Ishikawa (cell line): ENCODE data around the gene SIDT2.

ENCODE experiments used
- CEBPB ChIP-seq: IDR thresholded peaks from 2 replicates; pipeline ENCODE4 v1.6.1; 2012
- CREB1 ChIP-seq: IDR thresholded peaks from 2 replicates; pipeline ENCODE4 v1.6.1; 2012; ENCODE audit warnings: low read depth
- EGR1 ChIP-seq: IDR thresholded peaks from 2 replicates; pipeline ENCODE4 v1.6.1; 2012
- EP300 ChIP-seq: IDR thresholded peaks from 2 replicates; pipeline ENCODE4 v1.6.1; 2012; ENCODE audit warnings: borderline replicate concordance
- FOXM1 ChIP-seq: IDR thresholded peaks from 2 replicates; pipeline ENCODE4 v1.6.1; 2012; ENCODE audit warnings: low read depth, borderline replicate concordance
- NFIC ChIP-seq: IDR thresholded peaks from 2 replicates; pipeline ENCODE4 v1.6.1; 2012
- RAD21 ChIP-seq: IDR thresholded peaks from 2 replicates; pipeline ENCODE4 v1.6.1; 2012; ENCODE audit warnings: low read depth
- TAF1 ChIP-seq: IDR thresholded peaks from 2 replicates; pipeline ENCODE4 v1.6.1; 2012; ENCODE audit warnings: low read depth, mild to moderate bottlenecking
- TCF12 ChIP-seq: IDR thresholded peaks from 2 replicates; pipeline ENCODE4 v1.6.1; 2012; ENCODE audit warnings: low read depth
- TEAD4 ChIP-seq: IDR thresholded peaks from 2 replicates; pipeline ENCODE4 v1.6.1; 2012
- YY1 ChIP-seq: IDR thresholded peaks from 2 replicates; pipeline ENCODE4 v1.6.1; 2012; ENCODE audit warnings: low read depth
- ZBTB7A ChIP-seq: IDR thresholded peaks from 2 replicates; pipeline ENCODE4 v1.6.1; 2012; ENCODE audit warnings: low read depth
- TF ChIP-seq, protein P1 (sequence below): IDR thresholded peaks from 2 replicates; pipeline ENCODE4 v1.6.1; 2012
- TF ChIP-seq, protein P2 (sequence below): IDR thresholded peaks from 2 replicates; pipeline ENCODE4 v1.6.1; 2012; ENCODE audit warnings: low read depth, mild to moderate bottlenecking
- TF ChIP-seq, protein P3 (sequence below): IDR thresholded peaks from 2 replicates; pipeline ENCODE4 v1.6.1; 2012

SIDT2 gene

DNA sequence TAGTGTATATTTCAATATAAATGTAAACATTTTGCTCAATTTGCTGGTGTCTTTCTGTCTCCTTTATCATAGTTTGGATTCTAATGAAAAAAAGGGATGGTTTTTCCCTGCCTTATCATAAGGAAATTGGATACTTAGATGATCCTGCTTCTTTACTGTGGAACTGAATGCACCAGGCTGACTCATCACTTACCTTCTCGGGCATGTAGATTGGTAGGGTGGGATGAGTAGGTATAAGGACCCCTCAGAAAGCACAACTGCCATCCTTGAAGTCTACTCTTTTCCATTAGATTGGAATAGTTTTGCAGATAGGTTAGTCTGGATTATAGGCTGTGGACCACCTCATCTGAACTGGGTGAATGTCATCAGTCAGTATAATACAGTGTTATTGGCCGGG lies 7.5 kb upstream of the SIDT2 start:
- TF ChIP-seq RAD21 (no peak), YY1 (no peak), TAF1 (no peak), TCF12 (no peak), CEBPB (no peak), FOXM1 (no peak), CREB1 (no peak), EGR1 (no peak), EP300 (no peak), NFIC (no peak), TEAD4 (no peak), ZBTB7A (no peak)
- TF ChIP-seq, protein P1, sequence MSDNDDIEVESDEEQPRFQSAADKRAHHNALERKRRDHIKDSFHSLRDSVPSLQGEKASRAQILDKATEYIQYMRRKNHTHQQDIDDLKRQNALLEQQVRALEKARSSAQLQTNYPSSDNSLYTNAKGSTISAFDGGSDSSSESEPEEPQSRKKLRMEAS: no peak
- TF ChIP-seq, protein P2, sequence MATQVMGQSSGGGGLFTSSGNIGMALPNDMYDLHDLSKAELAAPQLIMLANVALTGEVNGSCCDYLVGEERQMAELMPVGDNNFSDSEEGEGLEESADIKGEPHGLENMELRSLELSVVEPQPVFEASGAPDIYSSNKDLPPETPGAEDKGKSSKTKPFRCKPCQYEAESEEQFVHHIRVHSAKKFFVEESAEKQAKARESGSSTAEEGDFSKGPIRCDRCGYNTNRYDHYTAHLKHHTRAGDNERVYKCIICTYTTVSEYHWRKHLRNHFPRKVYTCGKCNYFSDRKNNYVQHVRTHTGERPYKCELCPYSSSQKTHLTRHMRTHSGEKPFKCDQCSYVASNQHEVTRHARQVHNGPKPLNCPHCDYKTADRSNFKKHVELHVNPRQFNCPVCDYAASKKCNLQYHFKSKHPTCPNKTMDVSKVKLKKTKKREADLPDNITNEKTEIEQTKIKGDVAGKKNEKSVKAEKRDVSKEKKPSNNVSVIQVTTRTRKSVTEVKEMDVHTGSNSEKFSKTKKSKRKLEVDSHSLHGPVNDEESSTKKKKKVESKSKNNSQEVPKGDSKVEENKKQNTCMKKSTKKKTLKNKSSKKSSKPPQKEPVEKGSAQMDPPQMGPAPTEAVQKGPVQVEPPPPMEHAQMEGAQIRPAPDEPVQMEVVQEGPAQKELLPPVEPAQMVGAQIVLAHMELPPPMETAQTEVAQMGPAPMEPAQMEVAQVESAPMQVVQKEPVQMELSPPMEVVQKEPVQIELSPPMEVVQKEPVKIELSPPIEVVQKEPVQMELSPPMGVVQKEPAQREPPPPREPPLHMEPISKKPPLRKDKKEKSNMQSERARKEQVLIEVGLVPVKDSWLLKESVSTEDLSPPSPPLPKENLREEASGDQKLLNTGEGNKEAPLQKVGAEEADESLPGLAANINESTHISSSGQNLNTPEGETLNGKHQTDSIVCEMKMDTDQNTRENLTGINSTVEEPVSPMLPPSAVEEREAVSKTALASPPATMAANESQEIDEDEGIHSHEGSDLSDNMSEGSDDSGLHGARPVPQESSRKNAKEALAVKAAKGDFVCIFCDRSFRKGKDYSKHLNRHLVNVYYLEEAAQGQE: no peak
- TF ChIP-seq, protein P3, sequence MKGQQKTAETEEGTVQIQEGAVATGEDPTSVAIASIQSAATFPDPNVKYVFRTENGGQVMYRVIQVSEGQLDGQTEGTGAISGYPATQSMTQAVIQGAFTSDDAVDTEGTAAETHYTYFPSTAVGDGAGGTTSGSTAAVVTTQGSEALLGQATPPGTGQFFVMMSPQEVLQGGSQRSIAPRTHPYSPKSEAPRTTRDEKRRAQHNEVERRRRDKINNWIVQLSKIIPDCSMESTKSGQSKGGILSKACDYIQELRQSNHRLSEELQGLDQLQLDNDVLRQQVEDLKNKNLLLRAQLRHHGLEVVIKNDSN: no peak

DNA sequence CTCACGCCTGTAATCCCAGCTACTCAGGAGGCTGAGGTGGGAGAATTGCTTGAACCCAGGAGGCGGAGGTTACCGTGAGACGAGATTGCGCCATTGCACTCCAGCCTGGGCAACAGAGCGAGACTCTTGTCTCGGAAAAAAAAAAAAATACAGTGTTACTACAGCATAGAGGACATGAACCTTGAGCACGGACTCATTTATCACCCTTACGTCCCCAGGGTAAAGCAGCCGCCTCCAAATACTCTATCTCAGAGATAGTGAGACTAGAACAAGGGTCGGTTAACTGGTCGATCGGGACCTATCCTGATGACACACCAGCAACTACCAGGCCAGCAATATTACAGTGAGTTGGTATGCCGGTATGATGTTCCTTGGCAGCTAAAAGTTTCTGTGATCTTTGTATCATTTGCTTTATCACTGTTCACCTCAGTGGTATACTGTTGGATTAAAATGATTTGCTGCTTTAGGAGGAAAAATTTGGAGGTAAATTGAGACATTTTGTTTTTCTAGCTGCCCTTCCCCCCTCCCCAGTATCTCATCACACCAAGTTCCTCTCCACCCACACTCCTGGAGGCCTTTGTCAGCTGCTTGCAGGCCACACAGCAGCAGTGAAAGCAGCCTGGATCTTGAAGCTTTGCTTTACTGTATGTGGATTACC lies 7.0 kb upstream of the SIDT2 start:
- TF ChIP-seq, protein P2: no peak
- TF ChIP-seq EP300: no peak
- TF ChIP-seq CEBPB: no peak
- TF ChIP-seq YY1: no peak

DNA sequence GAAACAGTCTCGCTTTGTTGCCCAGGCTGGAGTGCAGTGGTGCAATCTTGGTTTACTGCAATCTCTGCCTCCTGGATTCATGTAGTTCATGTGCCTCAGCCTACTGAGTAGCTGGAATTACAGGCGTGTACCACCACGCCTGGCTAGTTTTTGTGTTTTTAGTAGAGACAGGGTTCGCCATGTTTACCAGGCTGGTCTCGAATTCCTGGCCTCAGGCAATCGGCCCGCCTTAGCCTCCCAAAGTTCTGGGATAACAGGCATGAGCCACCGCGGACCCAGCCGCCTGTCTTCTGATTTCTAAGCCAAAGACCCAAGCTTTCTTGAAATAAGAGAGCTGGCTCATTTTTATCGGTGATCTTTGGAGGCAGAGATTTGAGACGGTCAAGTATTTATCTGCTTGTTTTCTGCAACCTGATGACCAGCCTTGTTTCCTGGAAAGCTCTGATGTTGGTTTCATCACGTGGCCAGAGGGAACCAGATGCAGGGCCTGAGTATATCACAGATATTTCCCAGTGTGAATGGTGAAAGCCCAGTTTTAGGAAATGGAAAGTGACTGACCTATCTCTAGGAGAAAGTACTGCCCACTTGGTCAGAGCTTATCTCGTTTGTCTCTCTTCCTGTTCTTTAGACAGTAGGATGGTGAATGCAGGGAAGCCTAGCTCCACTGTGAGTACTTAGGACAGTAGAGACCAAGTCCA lies 5.7 kb upstream of the SIDT2 start:
- TF ChIP-seq, protein P3: no peak
- TF ChIP-seq CREB1: no peak
- TF ChIP-seq EGR1: no peak
- no peak for TF ChIP-seq EP300
- no peak for TF ChIP-seq TCF12
- no peak for TF ChIP-seq TEAD4
- no peak for TF ChIP-seq YY1
- TF ChIP-seq ZBTB7A: no peak
- no peak for TF ChIP-seq RAD21
- TF ChIP-seq CEBPB: no peak
- TF ChIP-seq, protein P2: no peak
- no peak for TF ChIP-seq FOXM1
- no peak for TF ChIP-seq NFIC

DNA sequence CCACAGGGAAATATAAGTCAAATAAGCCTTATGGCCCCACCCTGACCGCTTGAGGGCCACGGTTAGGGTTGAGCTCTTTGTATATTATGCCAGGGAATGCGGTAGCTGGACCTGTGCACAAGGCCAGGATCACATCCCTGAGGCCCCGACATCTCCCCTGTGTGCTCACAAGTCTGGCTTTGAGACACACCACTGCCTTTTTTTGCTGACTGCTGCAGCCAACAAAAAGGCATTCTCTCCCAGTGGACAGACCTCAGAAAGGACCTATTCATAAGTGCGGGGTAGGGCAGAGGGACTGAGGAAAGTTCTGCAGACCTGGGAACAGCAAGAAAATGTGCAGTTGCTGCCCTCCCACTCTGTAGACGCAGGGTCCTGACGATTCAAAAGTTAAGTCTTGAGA lies 3.4 kb upstream of the SIDT2 start:
- TF ChIP-seq, protein P1: no peak

DNA sequence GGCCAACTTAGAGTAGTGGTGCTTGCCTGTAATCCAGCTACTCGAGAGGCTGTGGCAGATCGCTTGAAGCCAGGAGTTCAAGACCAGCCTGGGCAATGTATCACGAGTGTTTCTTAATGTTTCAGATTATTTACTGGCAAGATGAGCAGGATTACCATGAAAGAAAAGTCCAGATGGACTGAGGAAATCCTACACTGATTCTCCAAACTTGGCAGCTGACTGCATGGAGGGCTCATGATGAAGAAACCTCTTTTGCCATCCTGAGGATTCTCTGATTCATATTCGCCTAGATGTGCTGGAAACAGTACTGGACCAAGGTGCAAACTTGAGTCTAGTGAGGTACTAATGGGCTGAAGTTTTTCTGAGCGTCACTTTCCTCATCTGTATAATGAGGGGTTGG lies 2.8 kb upstream of the SIDT2 start:
- TF ChIP-seq CEBPB (no peak), YY1 (no peak), EGR1 (no peak)
